DND-41 (cell line): Measurements from ENCODE around the gene RICTOR.

Source experiments
- CTCF ChIP-seq: IDR thresholded peaks from 2 replicates; pipeline ENCODE4 v1.5.1; 2012; ENCODE audit warnings: borderline replicate concordance, low read length, moderate library complexity, mild to moderate bottlenecking; ENCODE audit not compliant: poor library complexity, severe bottlenecking; ENCODE audit errors: extremely low read depth
- EZH2 ChIP-seq: IDR thresholded peaks from 3 replicates; pipeline ENCODE4 v1.6.1; 2012; ENCODE audit warnings: borderline replicate concordance, low read depth, mild to moderate bottlenecking, moderate library complexity, low read length, inconsistent platforms; ENCODE audit not compliant: severe bottlenecking

- TF ChIP-seq CTCF (no peak), EZH2 (no peak)
These were observed 6.1 kb downstream of the RICTOR start for GRCh38 chr5:39068099-39068498.
